Omental fat pad (tissue), 4 donors: ENCODE results near the gene PDCL3. TPM values are rescaled to one million over a fixed set of nuclear protein-coding genes. Genes with fewer than 3 reads are reported as not detected.

ENCODE experiments used
- ATAC-seq: fragments of 150-250 bp; one replicate; pipeline ENCODE4 v1.9.1; 2016; ENCODE audit warnings: mild to moderate bottlenecking, moderate library complexity; ENCODE audit not compliant: low FRiP score
- DNase-seq: peaks from one replicate; pipeline ENCODE4 v3.0.0-alpha.2; 2019; ENCODE audit warnings: low spot score
- total RNA-seq, 4 donors: library from RNA; depleted of rRNA; stranded (reverse); fragments of >200 nt; gene quantifications; one replicate each; pipeline ENCODE4 v1.1.0, GENCODE V29; 2016
- TF ChIP-seq, protein P1 (sequence below), 3 donors: fragments of 450-650 bp; IDR thresholded peaks; one replicate each; pipeline ENCODE4 v1.5.1; 2016 to 2017; ENCODE audit warnings: antibody characterized with exemption in 3 of 3, mild to moderate bottlenecking in 3 of 3, moderate library complexity in 2 of 3

PDCL3 gene
- total RNA-seq, 4 donors from 2014 or later, result 11.3 to 17.4 (median 14.0) TPM

- TF ChIP-seq, protein P1, sequence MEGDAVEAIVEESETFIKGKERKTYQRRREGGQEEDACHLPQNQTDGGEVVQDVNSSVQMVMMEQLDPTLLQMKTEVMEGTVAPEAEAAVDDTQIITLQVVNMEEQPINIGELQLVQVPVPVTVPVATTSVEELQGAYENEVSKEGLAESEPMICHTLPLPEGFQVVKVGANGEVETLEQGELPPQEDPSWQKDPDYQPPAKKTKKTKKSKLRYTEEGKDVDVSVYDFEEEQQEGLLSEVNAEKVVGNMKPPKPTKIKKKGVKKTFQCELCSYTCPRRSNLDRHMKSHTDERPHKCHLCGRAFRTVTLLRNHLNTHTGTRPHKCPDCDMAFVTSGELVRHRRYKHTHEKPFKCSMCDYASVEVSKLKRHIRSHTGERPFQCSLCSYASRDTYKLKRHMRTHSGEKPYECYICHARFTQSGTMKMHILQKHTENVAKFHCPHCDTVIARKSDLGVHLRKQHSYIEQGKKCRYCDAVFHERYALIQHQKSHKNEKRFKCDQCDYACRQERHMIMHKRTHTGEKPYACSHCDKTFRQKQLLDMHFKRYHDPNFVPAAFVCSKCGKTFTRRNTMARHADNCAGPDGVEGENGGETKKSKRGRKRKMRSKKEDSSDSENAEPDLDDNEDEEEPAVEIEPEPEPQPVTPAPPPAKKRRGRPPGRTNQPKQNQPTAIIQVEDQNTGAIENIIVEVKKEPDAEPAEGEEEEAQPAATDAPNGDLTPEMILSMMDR (IDR thresholded peaks at IDR 0.05), result no peak
- no peak for ATAC-seq
- no peak for DNase-seq
Measured at GRCh38 chr2:100541404-100541803, 21.4 kb upstream of the PDCL3 start.

DNA sequence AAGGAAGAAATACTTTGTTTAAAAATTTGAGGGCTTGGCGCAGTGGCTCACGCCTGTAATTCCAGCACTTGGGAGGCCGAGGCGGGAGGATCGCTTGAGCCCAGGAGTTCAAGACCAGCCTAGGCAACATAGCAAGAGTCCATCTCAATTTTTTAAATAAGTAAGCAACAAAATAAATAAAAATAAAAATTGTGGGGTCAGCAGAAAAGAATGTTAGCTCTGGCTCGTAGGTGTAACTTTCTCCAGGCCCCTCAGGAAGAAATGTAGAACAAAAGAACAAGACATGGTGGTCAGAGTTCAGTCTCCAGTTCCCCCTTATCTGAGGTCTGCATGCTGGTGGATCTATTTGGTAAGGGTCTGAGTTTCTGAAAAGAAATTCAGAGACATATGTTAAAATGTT lies 20.4 kb upstream of the PDCL3 start:
- no peak for ATAC-seq
- TF ChIP-seq, protein P1 (IDR thresholded peaks at IDR 0.05), result no peak
- DNase-seq, result no peak

GRCh38 chr2:100544911-100545596 lies 17.7 kb upstream of the PDCL3 start:
- TF ChIP-seq, protein P1 (IDR thresholded peaks at IDR 0.05), result no peak
- DNase-seq (no peak), ATAC-seq (no peak)

DNA sequence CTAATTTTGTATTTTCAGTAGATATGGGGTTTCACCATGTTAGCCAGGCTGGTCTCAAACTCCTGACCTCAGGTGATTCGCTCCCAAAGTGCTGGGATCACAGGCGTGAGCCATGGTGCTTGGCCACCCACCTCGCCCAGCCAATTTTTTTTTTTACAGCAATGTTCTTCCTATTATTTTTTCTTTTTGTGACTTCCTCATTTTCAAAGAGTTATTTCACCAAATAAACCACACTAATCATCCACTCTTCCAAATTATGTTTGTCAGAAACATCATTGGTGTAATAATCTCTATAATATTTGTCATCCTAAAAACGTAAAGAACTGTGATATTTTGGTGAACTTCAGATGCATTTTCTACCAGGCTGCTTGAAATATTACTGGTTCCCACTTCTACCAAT lies 16.3 kb upstream of the PDCL3 start:
- TF ChIP-seq, protein P1 (IDR thresholded peaks at IDR 0.05), result no peak
- no peak for DNase-seq
- no peak for ATAC-seq

GRCh38 chr2:100548771-100549170 lies 14.0 kb upstream of the PDCL3 start:
- DNase-seq (no peak), ATAC-seq (no peak)
- TF ChIP-seq, protein P1 (IDR thresholded peaks at IDR 0.05), result no peak

GRCh38 chr2:100551303-100551702 lies 11.5 kb upstream of the PDCL3 start:
- TF ChIP-seq, protein P1 (IDR thresholded peaks at IDR 0.05), result no peak
- no peak for ATAC-seq

GRCh38 chr2:100554798-100555407 lies 7.9 kb upstream of the PDCL3 start:
- TF ChIP-seq, protein P1 (IDR thresholded peaks at IDR 0.05), result no peak
- DNase-seq, result no peak
- ATAC-seq, result no peak

More at GRCh38 chr2:100551303-100551702, 11.5 kb upstream of the PDCL3 start:
- no peak for DNase-seq
